Thyroid gland (tissue), 4 donors: ENCODE data around the gene CACNA1A. TPM values are rescaled to one million over a fixed set of nuclear protein-coding genes. Genes with fewer than 3 reads are reported as not detected.

ENCODE experiments used
- DNase-seq, 2 donors: peaks; one replicate each; pipeline ENCODE4 v3.0.0-alpha.2; 2019
- H3K27ac ChIP-seq, 3 donors: fragments of 200-600 bp; sonication (generic); 1 replicate in 2 of 3; 2 replicates in 1 of 3; pipeline ENCODE4 v1.5.1; 2016 to 2019; ENCODE audit warnings: mild to moderate bottlenecking in 1 of 3, moderate library complexity in 1 of 3
- H3K27me3 ChIP-seq: fragments of 200-600 bp; sonication (generic); one replicate; pipeline ENCODE4 v1.5.1; 2019
- H3K36me3 ChIP-seq, 2 donors: fragments of 200-600 bp; sonication (generic); one replicate each; pipeline ENCODE4 v1.5.1; 2016 to 2019
- H3K4me1 ChIP-seq, 2 donors: fragments of 200-600 bp; sonication (generic); one replicate each; pipeline ENCODE4 v1.5.1; 2017 to 2019
- H3K4me3 ChIP-seq, 3 donors: fragments of 200-600 bp; sonication (generic); replicated peaks in 1 of 3; 1 replicate in 2 of 3; 2 replicates in 1 of 3; pipeline ENCODE4 v1.5.1; 2016; ENCODE audit warnings: mild to moderate bottlenecking in 1 of 3
- H3K9me3 ChIP-seq: fragments of 200-600 bp; sonication (generic); one replicate; pipeline ENCODE4 v1.5.1; 2017
- POLR2A ChIP-seq, 2 donors: fragments of 450-650 bp; IDR thresholded peaks; one replicate each; pipeline ENCODE4 v1.6.1; 2017; ENCODE audit warnings: antibody characterized with exemption in 2 of 2, mild to moderate bottlenecking in 2 of 2, moderate library complexity in 1 of 2
- WGBS, 2 donors: methylation state at CpG; one replicate each; pipeline ENCODE4 v1.1.5; 2017; 5-methylcytosine and 5-hydroxymethylcytosine counted together
- intact Hi-C: fragments of 100-400 bp; cut with DNase I; formaldehyde crosslinking; loops from one replicate; pipeline ENCODE4 v1.15.1; 2023
- total RNA-seq, 4 donors: library from RNA; depleted of rRNA; stranded (reverse); fragments of >200 nt; gene quantifications; one replicate each; pipeline ENCODE4 v1.2.3, GENCODE V29; 2016
- TF ChIP-seq, protein P1 (sequence below), 6 experiments: fragments of 200-600 bp in 3 of 6; fragments of 450-650 bp in 3 of 6; sonication (generic) in 3 of 6; IDR thresholded peaks; one replicate each; pipeline ENCODE4 v1.5.1; 2016 to 2019; ENCODE audit warnings: antibody characterized with exemption in 6 of 6, mild to moderate bottlenecking in 2 of 6, inconsistent platforms in 1 of 6, moderate library complexity in 1 of 6

Gene CACNA1A
- total RNA-seq, 4 donors from 2014 or later = 0.27 to 2.5 (median 0.80) TPM

DNA sequence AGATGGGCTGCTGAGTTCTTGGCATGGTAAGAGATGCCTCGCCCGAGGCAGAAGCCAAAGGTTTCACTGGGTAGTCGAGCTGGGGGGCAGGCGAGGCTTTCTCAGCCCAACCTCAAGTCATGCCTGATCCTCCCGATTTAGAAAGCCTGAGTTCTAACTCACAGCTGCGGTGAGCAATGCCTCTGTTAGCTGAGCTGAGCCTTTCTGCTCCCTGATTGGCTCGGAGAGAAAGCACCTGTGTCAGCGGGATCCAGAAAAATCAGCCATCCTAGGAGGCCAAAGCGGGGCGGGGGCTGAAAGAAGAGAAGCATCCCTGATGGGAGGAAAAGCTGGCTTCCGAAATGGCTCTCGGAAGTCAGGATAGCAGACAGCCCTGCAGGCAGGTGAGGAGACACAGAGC is 44.7 kb downstream of the CACNA1A start:
- H3K4me3 ChIP-seq = no peak overlapping the region
- no peak for TF ChIP-seq POLR2A (IDR thresholded peaks at IDR 0.05)
- TF ChIP-seq, protein P1, sequence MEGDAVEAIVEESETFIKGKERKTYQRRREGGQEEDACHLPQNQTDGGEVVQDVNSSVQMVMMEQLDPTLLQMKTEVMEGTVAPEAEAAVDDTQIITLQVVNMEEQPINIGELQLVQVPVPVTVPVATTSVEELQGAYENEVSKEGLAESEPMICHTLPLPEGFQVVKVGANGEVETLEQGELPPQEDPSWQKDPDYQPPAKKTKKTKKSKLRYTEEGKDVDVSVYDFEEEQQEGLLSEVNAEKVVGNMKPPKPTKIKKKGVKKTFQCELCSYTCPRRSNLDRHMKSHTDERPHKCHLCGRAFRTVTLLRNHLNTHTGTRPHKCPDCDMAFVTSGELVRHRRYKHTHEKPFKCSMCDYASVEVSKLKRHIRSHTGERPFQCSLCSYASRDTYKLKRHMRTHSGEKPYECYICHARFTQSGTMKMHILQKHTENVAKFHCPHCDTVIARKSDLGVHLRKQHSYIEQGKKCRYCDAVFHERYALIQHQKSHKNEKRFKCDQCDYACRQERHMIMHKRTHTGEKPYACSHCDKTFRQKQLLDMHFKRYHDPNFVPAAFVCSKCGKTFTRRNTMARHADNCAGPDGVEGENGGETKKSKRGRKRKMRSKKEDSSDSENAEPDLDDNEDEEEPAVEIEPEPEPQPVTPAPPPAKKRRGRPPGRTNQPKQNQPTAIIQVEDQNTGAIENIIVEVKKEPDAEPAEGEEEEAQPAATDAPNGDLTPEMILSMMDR (IDR thresholded peaks at IDR 0.05) = no peak
- 61 to 67% methylated on average over 12 of the region's 12 CpGs for WGBS, 2 donors
- H3K27ac ChIP-seq = no peak overlapping the region
- no peak for DNase-seq
- intact Hi-C loops = no loop called here
- H3K36me3 ChIP-seq = no peaks in the 10 kb centered on the region
- no peaks in the 10 kb centered on the region for H3K27me3 ChIP-seq
- H3K9me3 ChIP-seq = no peaks in the 10 kb centered on the region
- H3K4me1 ChIP-seq = no peaks in the 10 kb centered on the region

DNA sequence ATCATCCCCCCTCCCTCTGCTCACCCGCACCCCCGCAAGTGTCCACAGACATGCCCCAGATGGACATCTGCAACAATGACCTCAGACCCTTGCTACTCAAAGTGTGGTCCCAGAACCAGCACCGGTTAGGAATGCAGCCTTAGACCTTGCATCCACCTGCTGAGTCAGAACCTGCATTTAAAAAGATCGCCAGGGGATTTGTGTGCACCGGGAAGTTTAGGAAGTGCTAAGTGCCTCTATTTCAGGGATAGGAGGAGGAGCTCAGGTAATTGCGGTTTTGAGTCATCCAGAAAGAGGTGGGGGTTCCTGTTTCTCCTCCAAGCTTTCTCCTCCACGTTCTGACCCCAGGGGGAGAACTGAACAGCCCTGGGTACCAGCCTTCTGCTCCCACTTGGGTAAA is 46.2 kb downstream of the CACNA1A start:
- no peak for DNase-seq
- WGBS, 2 donors = 21 to 26% methylated on average over 7 of the region's 7 CpGs
- no peak overlapping the region for H3K27ac ChIP-seq
- H3K36me3 ChIP-seq = no peaks in the 10 kb centered on the region
- H3K27me3 ChIP-seq = no peaks in the 10 kb centered on the region
- intact Hi-C loops = no loop called here
- H3K4me1 ChIP-seq = no peaks in the 10 kb centered on the region
- TF ChIP-seq POLR2A (IDR thresholded peaks at IDR 0.05) = no peak
- TF ChIP-seq, protein P1 (IDR thresholded peaks at IDR 0.05) = no peak
- H3K9me3 ChIP-seq = no peaks in the 10 kb centered on the region
- no peak overlapping the region for H3K4me3 ChIP-seq

DNA sequence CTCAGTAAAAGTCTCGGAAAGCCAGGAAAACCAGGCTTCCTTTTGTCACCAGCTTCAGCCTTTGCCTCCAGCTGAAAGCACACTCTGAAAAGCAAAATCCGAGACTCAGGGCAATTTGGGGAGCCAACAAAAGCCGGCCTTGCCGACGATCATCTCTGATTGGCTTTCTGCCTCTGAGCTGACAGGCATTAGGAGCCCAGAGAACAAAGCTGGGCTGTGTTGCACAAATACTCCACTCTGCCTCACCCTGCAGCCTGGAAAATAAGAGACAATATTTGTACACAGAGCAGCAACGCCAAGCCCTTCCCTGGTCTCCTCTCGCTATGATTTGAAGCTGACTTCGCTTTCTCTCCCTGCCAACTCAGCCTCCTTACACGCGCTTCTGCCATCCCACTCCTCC is 46.9 kb downstream of the CACNA1A start:
- no peaks in the 10 kb centered on the region for H3K27me3 ChIP-seq
- intact Hi-C loops = no loop called here
- no peak overlapping the region for H3K27ac ChIP-seq
- 42 to 44% methylated on average over 10 of the region's 10 CpGs for WGBS, 2 donors
- H3K36me3 ChIP-seq = no peaks in the 10 kb centered on the region
- H3K4me3 ChIP-seq = no peak overlapping the region
- no peaks in the 10 kb centered on the region for H3K4me1 ChIP-seq
- TF ChIP-seq, protein P1 (IDR thresholded peaks at IDR 0.05) = no peak
- no peak for TF ChIP-seq POLR2A (IDR thresholded peaks at IDR 0.05)
- DNase-seq = no peak
- no peaks in the 10 kb centered on the region for H3K9me3 ChIP-seq

DNA sequence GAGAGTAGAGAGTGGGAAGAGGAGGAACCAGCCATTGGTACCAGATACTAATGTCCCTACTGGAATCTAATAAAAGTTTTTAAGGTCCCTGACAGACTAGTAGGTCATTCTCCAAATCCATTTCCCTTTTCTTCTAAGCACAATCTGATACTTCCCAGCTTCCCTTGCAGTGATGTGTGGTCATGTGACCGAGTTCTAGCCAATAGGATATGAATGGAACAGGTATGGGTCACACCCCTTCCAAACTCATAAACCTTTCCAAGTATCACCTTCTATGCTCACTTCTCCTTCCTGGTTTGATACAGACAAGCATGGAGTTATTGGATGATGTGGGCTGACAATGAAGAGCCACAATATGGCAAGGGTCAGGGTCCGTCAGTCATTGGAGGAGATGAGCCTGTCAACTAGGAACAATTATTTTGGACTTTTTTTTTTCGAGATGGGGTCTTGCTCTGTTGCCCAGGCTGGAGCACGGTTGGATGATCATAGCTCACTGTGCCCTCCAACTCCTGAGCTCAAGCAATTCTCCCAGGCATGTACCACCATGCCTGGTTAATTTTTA is 54.8 kb downstream of the CACNA1A start:
- Histone ChIP-seq H3K4me1 (no peaks in the 10 kb centered on the region), H3K4me3 (no peak overlapping the region), H3K27me3 (no peaks in the 10 kb centered on the region), H3K9me3 (no peaks in the 10 kb centered on the region), H3K36me3 (no peaks in the 10 kb centered on the region), H3K27ac (no peak overlapping the region)
- 77 to 85% methylated on average over 4 of the region's 4 CpGs for WGBS, 2 donors
- DNase-seq = no peak
- TF ChIP-seq, protein P1 (IDR thresholded peaks at IDR 0.05) = no peak
- TF ChIP-seq POLR2A (IDR thresholded peaks at IDR 0.05) = no peak
- intact Hi-C loops = no loop called here

DNA sequence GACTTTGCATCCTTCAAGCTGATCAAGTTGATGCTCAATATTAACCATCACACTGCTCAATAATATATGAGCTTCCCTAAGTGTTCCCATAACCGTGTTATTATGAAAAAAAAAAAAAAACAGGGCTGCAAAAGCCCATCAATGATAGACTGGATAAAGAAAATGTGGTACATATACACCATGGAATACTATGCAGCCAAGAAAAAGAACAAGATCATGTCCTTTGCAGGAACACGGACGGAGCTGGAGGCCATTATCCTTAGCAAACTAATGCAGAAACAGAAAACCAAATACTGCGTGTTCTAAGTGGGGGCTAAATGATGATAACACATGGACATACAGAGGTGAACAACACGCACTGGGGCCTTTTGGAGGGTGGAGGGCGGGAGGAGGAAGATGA is 58.3 kb downstream of the CACNA1A start:
- 90 to 92% methylated on average over 6 of the region's 6 CpGs for WGBS, 2 donors
- Histone ChIP-seq H3K27me3 (no peaks in the 10 kb centered on the region), H3K4me1 (no peaks in the 10 kb centered on the region), H3K9me3 (no peaks in the 10 kb centered on the region), H3K27ac (no peak overlapping the region), H3K36me3 (no peaks in the 10 kb centered on the region), H3K4me3 (no peak overlapping the region)
- DNase-seq = no peak
- no peak for TF ChIP-seq POLR2A (IDR thresholded peaks at IDR 0.05)
- TF ChIP-seq, protein P1 (IDR thresholded peaks at IDR 0.05) = no peak
- intact Hi-C loops = no loop called here
